IMR-90 (cell line): ENCODE data around the gene RNASEH2B.

Source experiments
- CTCF ChIP-seq: conservative IDR thresholded peaks from 2 replicates; pipeline ENCODE4 v1.5.1; 2012; ENCODE audit warnings: mild to moderate bottlenecking, low read depth, low read length, improper control_type of control experiment
- MAFK ChIP-seq: IDR thresholded peaks from 2 replicates; pipeline ENCODE4 v1.6.1; 2012; ENCODE audit warnings: low read depth, low read length, improper control_type of control experiment
- MXI1 ChIP-seq: IDR thresholded peaks from 2 replicates; pipeline ENCODE4 v1.6.1; 2012; ENCODE audit warnings: low read depth, mild to moderate bottlenecking, low read length, moderate library complexity, borderline replicate concordance
- POLR2A ChIP-seq: IDR thresholded peaks from 2 replicates; pipeline ENCODE4 v1.6.1; 2012; ENCODE audit warnings: mild to moderate bottlenecking, low read depth, low read length

- no peak for TF ChIP-seq CTCF
- TF ChIP-seq MXI1 = no peak
- no peak for TF ChIP-seq POLR2A
- TF ChIP-seq MAFK = no peak
These were observed 88.7 kb downstream of the RNASEH2B start for GRCh38 chr13:50998326-50998725.
